NCI-H774 (cell line): ENCODE data around the gene VWF.

Experiments used
- DNase-seq: peaks from one replicate; lab custom pipeline; 2025; lab: John Stamatoyannopoulos, UW

VWF gene

GRCh38 chr12:5982106-5982505 is 142.4 kb downstream of the VWF start:
- DNase-seq, result no peak

GRCh38 chr12:5977556-5977955 is 146.9 kb downstream of the VWF start:
- no peak for DNase-seq

DNA sequence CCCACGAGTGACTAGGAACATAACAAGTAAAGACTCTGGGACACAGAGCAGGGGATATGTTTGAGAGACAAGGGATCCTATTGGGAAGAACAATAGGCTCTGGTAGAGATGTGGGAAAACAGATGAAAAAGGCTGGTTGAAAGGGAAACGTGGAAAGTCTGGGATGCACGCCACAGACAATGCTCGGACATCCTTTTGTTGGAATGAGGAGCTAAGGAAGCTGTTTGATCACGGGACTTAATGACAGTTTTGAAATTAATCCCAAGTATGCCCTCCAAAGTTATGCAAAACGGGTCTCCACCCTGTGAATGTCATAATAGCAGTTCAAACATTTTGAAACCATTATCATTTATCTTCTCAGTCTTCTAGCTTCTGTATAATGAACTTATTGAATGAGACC is 147.8 kb downstream of the VWF start:
- no peak for DNase-seq

DNA sequence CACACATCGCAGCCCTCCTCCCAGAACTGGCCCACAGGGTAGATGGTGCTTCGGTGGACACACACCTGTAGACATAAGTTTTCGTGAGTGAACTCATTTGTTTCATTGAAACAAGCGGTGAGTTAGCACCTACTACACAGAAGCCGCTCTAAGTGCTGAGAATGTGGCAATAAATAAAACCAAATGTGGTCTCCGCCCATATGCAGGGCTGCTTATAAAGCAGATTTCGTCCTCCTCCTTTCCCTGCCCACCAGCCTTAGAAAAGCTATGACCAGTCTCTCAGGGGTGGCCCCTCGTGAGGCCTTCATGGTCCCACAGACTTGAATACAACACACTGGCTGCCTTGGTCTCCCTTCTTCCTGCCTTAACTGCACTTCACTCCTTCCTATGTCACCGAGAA is 148.3 kb downstream of the VWF start:
- DNase-seq, result no peak

- no peak for DNase-seq
Observed at GRCh38 chr12:5973461-5974115, 150.9 kb downstream of the VWF start.

DNA sequence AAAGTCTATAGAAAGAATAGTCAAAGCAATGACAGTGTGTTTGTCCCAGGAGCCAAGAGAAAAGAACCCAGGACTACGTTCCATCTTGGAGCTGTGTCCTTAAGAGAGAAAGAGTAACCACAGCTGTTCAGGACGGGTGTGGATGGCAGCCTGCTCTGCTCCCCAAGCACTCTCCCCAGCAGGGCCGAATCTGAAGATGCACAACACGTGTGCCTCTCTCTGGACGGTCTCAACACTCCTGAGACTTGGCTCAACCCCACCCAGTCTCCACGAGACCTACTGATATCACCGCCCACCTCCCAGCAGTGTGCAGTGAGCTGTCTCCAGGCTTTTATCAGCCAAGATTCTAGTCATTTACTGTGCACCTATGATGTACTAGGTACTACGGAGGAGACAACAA is 152.1 kb downstream of the VWF start:
- no peak for DNase-seq

GRCh38 chr12:5971194-5971850 is 153.1 kb downstream of the VWF start:
- no peak for DNase-seq

- no peak for DNase-seq
Observed at GRCh38 chr12:5969974-5970690, 154.3 kb downstream of the VWF start.

GRCh38 chr12:5969156-5969973 is 155.1 kb downstream of the VWF start:
- DNase-seq, result no peak

DNA sequence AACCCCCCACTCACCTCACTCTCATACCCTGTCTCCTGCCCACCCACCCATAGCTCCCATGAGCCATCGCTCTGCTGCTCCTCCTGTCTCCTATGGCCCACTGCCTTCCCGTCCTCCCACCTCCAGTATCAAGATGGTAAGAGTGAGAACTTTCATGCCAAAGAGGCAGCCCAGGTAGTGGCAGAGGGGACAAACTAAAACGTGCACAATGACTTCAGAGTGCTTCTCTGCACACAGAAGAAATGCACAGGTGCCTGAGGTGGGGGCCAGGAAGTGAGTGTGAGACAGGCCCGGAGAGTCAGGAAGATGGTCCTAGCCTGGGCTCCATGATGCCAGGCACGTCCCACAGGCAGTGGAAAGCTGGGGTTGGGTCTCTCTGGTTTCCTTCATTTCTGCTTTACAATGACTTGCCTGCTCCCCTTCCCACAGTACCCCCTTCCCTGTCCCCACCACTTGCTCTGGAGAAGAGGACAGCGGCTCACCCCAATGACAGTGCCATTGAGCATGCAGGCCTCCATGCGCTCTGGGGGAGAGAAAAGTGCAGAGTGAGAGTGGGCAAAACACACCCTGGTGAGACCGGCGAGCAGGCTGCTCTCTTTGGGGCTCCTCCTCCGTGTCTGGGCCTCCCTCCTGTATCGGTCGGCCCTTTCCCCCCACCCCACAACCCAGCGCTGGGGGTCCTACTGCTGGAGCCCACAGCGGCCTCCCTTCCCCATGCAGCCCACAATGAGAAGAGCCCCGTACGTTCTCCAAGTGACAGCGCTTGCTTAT is 156.6 kb downstream of the VWF start:
- DNase-seq, result no peak

- DNase-seq, result no peak
Observed at GRCh38 chr12:5966486-5967095, 157.9 kb downstream of the VWF start.

DNA sequence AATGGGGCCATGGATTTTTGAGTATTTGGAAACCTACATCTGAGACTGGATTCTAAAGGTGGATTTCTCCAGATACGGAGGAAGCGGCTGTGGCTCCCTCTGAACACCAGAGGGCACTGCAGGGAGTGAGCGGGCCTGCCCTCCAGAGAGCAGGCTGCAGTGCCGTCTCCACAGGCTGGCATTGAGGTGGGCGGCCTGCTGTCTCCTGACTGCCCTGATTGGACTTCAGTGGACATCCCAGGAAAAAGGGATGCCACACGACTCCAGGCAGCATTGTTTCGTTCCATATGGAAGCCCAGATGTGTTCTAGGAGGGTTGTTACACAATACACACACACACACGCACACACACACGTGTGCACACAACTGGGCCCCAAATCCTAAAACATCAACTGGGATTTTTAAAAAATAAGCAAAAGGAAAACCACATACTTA is 158.5 kb downstream of the VWF start:
- DNase-seq, result peak; percentile 6

DNA sequence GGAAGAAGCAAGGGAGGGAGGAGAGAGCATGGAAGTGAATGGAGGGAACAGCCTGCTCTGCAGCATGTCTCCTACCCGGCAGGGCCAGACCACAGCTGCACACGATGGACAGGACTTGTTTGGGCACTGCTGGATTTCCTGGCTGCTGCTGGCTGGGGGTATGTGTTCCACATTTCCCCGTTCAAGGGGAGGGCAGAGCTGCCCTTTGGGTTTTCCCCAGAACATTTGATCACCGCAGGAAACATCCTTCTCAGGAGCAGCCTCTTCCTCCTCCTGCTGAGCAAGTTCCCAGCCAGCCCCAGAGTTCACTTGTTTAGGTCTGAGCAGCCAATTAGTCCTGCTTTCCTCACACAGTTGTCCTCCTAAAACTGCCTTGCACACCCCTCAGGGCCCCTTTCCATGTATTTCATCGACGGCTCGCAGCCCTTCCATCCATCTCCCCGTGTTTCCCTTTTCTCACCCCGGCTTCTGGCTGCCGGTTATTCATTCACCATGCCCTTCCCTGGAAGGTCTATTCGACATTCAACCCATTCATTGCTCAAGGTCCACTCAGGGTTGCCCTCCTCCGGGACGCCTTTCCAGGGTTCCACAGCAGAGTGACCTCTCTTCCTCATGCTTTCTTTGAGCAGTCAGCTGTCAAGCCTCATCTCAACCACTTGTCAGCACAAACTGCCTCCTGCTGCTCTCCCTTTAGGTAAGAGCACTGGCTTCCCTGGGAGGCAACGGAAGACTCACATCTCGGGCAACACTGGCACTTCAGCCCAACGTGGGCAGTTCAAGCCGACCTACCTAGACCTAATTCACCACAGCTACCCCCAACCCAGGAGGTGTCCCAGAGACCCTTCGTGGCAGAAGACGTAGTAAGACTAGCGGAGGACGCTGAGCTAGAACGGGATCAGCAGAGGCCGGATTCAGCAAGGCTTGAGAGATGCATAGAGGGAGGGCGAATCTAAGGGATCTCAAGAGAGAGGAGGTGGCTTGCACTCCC is 159.3 kb downstream of the VWF start:
- no peak for DNase-seq

DNA sequence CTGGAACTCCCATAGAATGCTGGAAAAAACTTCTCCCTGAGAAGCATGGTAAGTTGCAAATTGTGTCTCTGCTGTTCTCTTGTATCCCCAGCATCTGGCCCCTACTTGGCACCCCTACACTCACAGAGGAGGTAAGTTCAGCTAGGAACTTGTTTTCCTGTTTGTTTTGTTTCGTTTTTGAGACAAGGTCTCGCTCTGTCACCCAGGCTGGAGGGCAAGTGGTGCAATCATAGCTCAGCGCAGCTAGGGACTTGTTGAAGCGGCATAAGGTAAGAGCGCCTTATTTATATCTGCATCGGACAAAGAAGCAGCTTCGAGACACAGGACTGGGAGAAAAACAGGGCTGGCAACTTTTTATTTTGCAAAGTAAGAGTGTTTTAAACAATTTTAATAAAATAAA is 161.0 kb downstream of the VWF start:
- DNase-seq, result no peak

DNA sequence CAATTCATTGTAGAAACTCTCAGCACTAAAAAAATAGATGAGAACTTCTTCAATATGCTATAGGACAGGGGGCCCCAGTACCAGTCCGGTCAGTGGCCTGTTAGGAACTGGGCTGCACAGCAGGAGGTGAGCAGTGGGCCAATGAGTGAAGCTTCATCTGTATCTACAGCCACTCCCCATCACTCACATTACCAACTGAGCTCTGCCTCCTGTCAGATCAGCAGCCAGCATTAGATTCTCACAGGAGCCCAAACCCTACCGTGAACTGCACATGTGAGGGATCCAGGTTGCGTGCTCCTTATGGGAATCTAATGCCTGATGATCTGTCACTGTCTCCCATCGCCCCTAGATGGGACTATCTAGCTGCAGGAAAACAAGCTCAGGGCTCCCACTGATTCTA is 163.7 kb downstream of the VWF start:
- no peak for DNase-seq

GRCh38 chr12:5956987-5957386 is 167.5 kb downstream of the VWF start:
- no peak for DNase-seq

GRCh38 chr12:5954661-5955060 is 169.8 kb downstream of the VWF start:
- DNase-seq, result no peak

DNA sequence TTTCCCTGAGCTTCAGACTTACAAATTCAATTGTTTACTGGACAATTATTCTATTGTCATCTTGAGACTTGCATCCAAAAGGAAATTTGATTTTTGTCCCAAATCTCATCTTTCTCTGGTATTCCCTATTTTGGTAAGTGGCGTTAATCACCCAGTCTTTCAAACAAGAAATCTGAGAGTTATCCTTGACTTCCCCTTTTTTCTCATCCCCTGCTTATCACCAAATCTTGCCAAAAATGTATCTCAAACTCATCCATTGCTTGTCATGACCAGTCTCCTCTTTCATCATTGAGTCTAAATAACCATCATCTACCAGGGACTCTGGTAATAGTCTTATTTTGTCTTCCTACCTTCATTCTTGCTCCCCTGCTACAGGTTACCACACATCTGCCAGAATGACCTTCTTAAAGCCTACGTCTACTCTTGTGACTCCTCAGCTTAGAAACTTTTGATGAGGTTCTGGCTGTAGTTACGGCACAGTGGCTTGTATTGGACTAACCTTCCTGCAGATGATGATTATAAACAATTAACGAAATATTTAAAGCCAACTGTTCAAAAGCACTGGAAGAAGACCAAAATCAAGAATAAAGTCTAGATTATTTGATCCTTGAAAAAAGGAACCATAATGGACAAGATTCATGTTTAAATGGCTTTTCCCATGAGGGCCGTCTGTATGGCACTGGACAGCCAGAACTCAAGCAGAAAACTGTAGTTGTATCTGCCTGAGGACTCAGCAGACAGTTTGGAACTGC is 170.5 kb downstream of the VWF start:
- no peak for DNase-seq

DNA sequence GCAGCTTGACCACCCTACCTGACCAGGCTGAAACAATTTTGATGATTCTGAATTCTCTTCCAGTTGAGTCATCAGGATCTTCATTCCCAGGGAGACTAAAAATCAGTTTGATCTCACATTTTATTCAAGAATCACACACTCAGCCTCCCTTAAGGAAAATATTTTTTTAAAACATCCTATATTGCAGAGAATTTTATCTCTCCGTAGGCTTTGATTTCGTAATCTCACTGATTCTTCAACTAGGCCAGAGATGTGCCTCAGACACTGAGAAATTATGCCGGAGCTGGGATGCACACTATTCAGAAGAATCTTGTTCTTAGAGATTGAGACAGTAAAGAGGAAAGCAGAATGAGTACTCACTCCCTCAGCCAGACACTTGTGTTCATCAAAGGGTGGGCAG is 172.4 kb downstream of the VWF start:
- no peak for DNase-seq
